Stimulated activated CD4-positive, alpha-beta T cell treated with anti-CD3 and anti-CD28 coated beads, Interleukin-4, amount 100 ng/mL, for 48 hours (primary cell): ENCODE results near the gene LRRC36.

Experiments used
- DNase-seq, 2 donors: peaks; one replicate each; pipeline ENCODE4 v3.0.0-alpha.2; 2020; ENCODE audit warnings: low read depth in 2 of 2

Gene LRRC36

GRCh38 chr16:67326472-67327309 is at the start of gene LRRC36, which contains the start of gene KCTD19:
TSS of gene LRRC36 (plus strand) at chr16:67326815. CDS start at chr16:67326863, 48 bp downstream.
TSS of gene KCTD19 (minus strand) at chr16:67326741. CDS start at chr16:67326707, 34 bp downstream.
- peak; percentile 59 to 68 for DNase-seq

- DNase-seq, result peak in 1 of 2 donors; percentile 26
These were observed 49.2 kb upstream of the LRRC36 start for GRCh38 chr16:67277294-67277998.

- DNase-seq, result no peak
These were observed 48.4 kb upstream of the LRRC36 start for GRCh38 chr16:67277999-67278772.

- DNase-seq, result peak in 1 of 2 donors; percentile 50
These were observed 47.8 kb upstream of the LRRC36 start for GRCh38 chr16:67278773-67279295.

GRCh38 chr16:67279296-67280089 is 47.1 kb upstream of the LRRC36 start, which contains the start of gene PLEKHG4:
TSS of gene PLEKHG4 (plus strand) at chr16:67279532. CDS start at chr16:67280045, 513 bp downstream.
- DNase-seq, result peak; percentile 71 to 81

GRCh38 chr16:67280090-67281015 is 46.3 kb upstream of the LRRC36 start:
- no peak for DNase-seq

DNA sequence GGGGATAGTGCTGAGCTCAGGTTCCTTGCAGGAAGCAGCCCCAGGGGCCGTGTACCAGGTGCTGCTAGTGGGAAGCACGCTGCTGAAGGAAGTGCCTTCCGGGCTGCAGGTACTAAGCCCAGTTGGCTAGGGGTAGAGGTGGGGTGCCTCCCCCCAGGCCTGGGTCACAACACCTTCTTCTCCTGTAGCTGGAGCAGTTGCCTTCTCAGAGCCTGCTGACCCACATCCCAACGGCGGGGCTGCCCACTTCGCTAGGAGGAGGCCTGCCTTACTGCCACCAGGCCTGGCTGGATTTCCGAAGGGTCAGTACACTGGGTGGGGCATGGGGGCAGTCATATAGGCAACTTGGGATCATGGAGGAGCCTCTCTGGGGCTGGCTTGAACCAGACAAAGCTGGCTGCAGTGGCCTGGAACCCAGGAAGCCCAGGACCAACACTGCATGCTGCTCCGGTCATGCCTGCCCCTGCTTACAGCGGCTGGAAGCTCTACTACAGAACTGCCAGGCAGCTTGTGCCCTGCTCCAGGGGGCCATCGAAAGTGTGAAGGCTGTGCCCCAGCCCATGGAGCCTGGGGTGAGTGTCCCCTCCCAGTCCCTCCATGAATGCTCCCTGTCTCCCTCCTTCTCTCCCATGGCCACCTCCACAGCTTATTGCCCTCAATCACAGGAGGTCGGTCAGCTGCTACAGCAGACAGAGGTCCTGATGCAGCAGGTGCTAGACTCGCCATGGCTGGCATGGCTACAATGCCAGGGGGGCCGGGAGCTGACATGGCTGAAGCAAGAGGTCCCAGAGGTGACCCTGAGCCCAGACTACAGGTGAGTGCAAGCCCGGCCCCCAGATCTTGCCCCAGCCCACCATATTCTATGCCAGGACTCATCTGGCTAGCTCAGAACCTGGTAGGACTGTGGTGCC is 44.8 kb upstream of the LRRC36 start:
- no peak for DNase-seq

- DNase-seq, result no peak
These were observed 44.2 kb upstream of the LRRC36 start for GRCh38 chr16:67282447-67282805.

GRCh38 chr16:67283039-67283825 is 43.4 kb upstream of the LRRC36 start:
- DNase-seq, result no peak

GRCh38 chr16:67283826-67284555 is 42.6 kb upstream of the LRRC36 start:
- no peak for DNase-seq

- no peak for DNase-seq
These were observed 41.6 kb upstream of the LRRC36 start for GRCh38 chr16:67284699-67285646.

GRCh38 chr16:67286441-67287235 is 40.0 kb upstream of the LRRC36 start:
- DNase-seq, result no peak

DNA sequence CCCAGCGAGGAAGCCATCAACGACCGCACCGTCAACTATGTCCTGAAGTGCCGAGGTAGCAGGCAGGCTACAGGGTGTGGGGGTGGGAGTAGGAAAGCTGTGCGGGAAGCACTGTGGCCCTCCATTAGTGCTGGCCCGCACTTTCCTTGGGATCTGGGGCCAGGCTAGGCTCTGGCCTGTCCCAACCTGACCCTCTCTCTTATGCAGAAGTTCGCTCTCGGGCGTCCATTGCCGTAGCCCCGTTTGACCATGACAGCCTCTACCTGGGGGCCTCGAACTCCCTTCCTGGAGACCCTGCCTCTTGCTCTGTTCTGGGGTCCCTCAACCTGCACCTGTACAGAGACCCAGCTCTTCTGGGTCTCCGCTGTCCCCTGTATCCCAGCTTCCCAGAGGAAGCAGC is 38.7 kb upstream of the LRRC36 start:
- DNase-seq, result no peak

DNA sequence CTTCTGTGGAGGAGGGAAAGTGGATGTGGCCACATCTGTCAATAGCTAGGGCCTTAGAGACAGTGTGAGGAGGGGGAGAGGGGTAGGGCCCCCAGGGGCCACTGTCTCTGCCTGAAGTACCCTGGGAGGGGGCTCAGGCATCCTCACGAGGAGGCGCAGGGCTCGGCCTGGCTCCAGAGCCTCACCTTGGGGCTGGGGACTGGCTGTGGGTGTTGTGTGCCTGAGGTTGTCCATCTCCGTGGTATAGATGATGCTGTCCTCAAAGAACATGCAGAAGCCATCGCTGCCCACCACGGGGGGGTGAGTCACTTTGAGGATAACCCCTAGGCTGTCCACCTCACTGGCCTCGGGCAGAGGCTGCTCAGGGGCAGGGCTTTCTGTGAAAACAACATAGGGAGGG is 35.2 kb upstream of the LRRC36 start:
- DNase-seq, result no peak

GRCh38 chr16:67294171-67294757 is 32.4 kb upstream of the LRRC36 start:
- no peak for DNase-seq
